ENCODE data around the gene SYDE2.
"Not testable (repeated sequence)": the region's sequence is repeated elsewhere in the genome, so short reads cannot be mapped to it uniquely, and the experiment has no call there.

The SYDE2 gene

DNA sequence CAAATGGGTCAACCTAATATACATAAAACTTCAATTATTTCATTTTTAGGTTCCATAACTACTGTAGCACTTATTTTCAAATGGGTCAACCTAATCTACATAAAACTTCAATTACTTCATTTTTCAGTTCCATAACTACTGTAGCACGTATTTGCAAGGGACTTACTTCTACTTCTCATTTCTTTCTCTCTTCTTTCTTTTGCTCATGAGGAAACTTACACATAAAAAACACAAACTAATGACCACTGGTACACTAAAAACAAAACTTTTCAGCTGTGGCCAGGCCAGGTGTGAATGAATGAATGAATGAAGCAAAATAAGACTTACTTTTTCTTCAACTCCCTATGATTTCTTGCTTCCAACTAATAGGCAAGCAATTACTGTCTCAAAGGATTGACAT lies 11.7 kb downstream of the SYDE2 start:
- Histone ChIP-seq H3K4me3 (ENCODE audit: low read depth, low read length) (no peak overlapping the region), H2AFZ (ENCODE audit: low read length, unreplicated experiment) (no peak overlapping the region), H3K27ac (ENCODE audit: low read depth, low read length) (no peak overlapping the region), H3K36me3 (ENCODE audit: insufficient read depth, low read length) (peaks cover 6% of the 10 kb centered on the region; the same call in 1 of the 2 replicates), H3K79me2 (ENCODE audit: control insufficient read depth, insufficient read depth, low read length, unreplicated experiment) (no peaks in the 10 kb centered on the region), H3K4me1 (ENCODE audit: control insufficient read depth, insufficient read depth, low read length, unreplicated experiment) (no peaks in the 10 kb centered on the region), H3K27me3 (ENCODE audit: insufficient read depth, low read length) (no peaks in the 10 kb centered on the region)

DNA sequence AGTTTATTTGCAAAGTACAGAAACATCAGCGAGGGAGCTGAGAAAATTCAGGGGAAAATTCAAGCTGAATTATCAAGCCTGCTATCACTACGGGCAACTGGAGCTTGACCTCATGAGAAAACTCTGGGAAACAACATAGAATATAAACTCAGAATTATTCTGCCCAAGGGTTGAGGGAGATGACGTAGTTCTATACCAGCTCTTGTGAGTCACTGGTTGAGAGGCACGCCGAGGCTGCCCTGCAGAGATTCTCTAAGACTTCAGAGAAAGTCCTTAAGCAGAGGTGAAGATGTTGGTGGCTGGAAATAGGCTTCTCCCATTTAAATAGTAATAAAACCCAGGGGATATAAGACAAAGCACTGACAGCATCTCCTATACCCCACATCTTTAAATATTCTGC lies 12.3 kb downstream of the SYDE2 start:
- Histone ChIP-seq H3K79me2 (ENCODE audit: control insufficient read depth, insufficient read depth, low read length, unreplicated experiment) (no peaks in the 10 kb centered on the region), H2AFZ (ENCODE audit: low read length, unreplicated experiment) (no peak overlapping the region), H3K4me1 (ENCODE audit: control insufficient read depth, insufficient read depth, low read length, unreplicated experiment) (no peaks in the 10 kb centered on the region), H3K4me3 (ENCODE audit: low read depth, low read length) (no peak overlapping the region), H3K27me3 (ENCODE audit: insufficient read depth, low read length) (no peaks in the 10 kb centered on the region), H3K36me3 (ENCODE audit: insufficient read depth, low read length) (peaks cover 6% of the 10 kb centered on the region; the same call in 1 of the 2 replicates), H3K27ac (ENCODE audit: low read depth, low read length) (no peak overlapping the region)

DNA sequence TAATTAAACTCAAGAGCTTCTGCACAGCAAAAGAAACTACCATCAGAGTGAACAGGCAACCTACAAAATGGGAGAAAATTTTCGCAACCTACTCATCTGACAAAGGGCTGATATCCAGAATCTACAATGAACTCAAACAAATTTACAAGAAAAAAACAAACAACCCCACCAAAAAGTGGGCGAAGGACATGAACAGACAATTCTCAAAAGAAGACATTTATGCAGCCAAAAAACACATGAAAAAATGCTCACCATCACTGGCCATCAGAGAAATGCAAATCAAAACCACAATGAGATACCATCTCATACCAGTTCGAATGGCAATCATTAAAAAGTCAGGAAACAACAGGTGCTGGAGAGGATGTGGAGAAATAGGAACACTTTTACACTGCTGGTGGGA lies 13.8 kb downstream of the SYDE2 start:
- not testable (repeated sequence) for H3K4me1 ChIP-seq (ENCODE audit: control insufficient read depth, insufficient read depth, low read length, unreplicated experiment); H3K4me3 ChIP-seq (ENCODE audit: low read depth, low read length); H2AFZ ChIP-seq (ENCODE audit: low read length, unreplicated experiment); H3K27me3 ChIP-seq (ENCODE audit: insufficient read depth, low read length); H3K27ac ChIP-seq (ENCODE audit: low read depth, low read length); H3K79me2 ChIP-seq (ENCODE audit: control insufficient read depth, insufficient read depth, low read length, unreplicated experiment)
- H3K36me3 ChIP-seq (ENCODE audit: insufficient read depth, low read length) = peaks cover 13% of the 10 kb centered on the region

DNA sequence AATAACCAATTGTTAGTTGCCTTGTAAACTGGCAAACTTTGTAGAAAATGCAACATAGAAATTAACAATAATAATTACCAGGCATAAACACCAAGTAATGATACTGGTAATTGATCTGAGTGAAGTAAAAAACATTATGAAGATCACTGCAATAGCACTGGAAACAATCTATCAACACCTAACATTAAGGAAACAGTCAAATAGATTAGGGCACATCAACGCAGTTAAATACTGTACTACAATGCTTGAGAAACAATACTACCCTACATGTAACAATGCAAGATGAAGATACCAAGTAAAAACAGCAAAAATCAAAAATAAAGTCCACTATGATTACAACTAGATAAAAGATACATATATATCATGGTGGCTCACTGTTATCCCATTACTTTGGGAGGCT lies 16.6 kb downstream of the SYDE2 start:
- H3K4me1 ChIP-seq (ENCODE audit: control insufficient read depth, insufficient read depth, low read length, unreplicated experiment) = peaks cover 3% of the 10 kb centered on the region
- peaks cover 7% of the 10 kb centered on the region; the same call in 1 of the 2 replicates for H3K36me3 ChIP-seq (ENCODE audit: insufficient read depth, low read length)
- H3K27me3 ChIP-seq (ENCODE audit: insufficient read depth, low read length) = no peaks in the 10 kb centered on the region
- H3K4me3 ChIP-seq (ENCODE audit: low read depth, low read length) = no peak overlapping the region
- no peak overlapping the region for H3K27ac ChIP-seq (ENCODE audit: low read depth, low read length)
- H2AFZ ChIP-seq (ENCODE audit: low read length, unreplicated experiment) = no peak overlapping the region
- H3K79me2 ChIP-seq (ENCODE audit: control insufficient read depth, insufficient read depth, low read length, unreplicated experiment) = no peaks in the 10 kb centered on the region

DNA sequence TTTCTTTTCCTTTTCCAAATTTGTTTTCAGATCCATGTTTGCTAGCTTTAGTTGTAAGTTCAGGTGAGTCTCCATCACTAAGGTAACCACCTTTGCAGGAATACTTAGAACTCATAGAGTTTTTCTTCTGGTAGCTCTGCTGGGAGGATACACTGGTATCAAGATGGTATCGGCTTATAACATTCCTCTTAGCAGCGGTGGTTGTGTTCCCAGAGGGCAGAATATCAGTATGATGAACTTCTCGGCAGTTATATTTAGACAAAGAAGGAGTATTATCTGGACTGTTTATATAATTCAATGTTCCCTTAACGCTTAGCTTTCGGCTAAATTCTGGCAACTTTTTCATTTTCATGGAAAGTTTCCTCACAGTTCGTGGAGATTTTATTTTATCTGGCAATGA lies 18.1 kb downstream of the SYDE2 start:
- Histone ChIP-seq H3K36me3 (ENCODE audit: insufficient read depth, low read length) (peaks cover 7% of the 10 kb centered on the region; the same call in 1 of the 2 replicates), H3K27me3 (ENCODE audit: insufficient read depth, low read length) (no peaks in the 10 kb centered on the region), H2AFZ (ENCODE audit: low read length, unreplicated experiment) (no peak overlapping the region), H3K4me3 (ENCODE audit: low read depth, low read length) (no peak overlapping the region), H3K27ac (ENCODE audit: low read depth, low read length) (no peak overlapping the region), H3K4me1 (ENCODE audit: control insufficient read depth, insufficient read depth, low read length, unreplicated experiment) (peaks cover 5% of the 10 kb centered on the region), H3K79me2 (ENCODE audit: control insufficient read depth, insufficient read depth, low read length, unreplicated experiment) (no peaks in the 10 kb centered on the region)

DNA sequence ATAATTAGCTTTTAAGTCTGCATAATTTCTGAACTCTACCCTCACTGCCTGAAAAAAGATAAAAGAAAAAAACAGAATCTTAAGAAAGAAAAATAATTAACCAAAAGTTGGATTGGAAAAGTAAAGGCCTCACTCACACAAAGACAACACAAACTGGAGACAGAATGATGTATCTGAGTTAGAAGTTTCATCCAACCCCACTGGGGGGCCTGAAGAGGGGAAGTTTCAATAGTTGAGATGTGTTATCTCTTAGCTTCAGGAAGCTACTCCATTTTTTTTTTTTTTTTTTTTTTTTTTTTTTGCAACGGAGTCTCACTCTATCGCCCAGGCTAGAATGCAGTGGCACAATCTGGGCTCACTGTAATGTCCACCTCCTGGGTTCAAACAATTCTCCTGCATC lies 19.9 kb downstream of the SYDE2 start:
- Histone ChIP-seq H3K27ac (ENCODE audit: low read depth, low read length) (no peak overlapping the region), H3K4me1 (ENCODE audit: control insufficient read depth, insufficient read depth, low read length, unreplicated experiment) (peaks cover 5% of the 10 kb centered on the region), H3K36me3 (ENCODE audit: insufficient read depth, low read length) (peaks cover 7% of the 10 kb centered on the region; the same call in 1 of the 2 replicates), H3K27me3 (ENCODE audit: insufficient read depth, low read length) (no peaks in the 10 kb centered on the region), H3K4me3 (ENCODE audit: low read depth, low read length) (no peak overlapping the region), H3K79me2 (ENCODE audit: control insufficient read depth, insufficient read depth, low read length, unreplicated experiment) (no peaks in the 10 kb centered on the region), H2AFZ (ENCODE audit: low read length, unreplicated experiment) (no peak overlapping the region)

DNA sequence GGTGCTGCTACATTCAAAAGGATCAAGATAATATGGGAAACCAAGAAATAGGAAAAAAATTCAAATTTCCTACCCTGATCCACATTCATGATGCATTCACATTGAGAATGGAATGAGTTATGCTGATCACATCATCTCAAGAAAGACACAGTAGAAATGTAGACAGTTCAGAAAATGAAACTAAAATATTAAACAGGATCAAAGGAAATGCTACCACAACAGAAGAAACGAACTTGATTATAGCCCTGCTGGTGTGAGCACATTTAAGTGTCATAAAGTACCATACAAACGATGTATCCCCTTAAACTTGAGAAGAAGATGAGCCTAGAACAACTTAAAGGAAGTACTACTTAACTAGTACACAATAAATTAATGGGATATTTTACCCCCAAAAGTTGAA lies 21.3 kb downstream of the SYDE2 start:
- H3K36me3 ChIP-seq (ENCODE audit: insufficient read depth, low read length) = peaks cover 7% of the 10 kb centered on the region; the same call in 1 of the 2 replicates
- H3K79me2 ChIP-seq (ENCODE audit: control insufficient read depth, insufficient read depth, low read length, unreplicated experiment) = no peaks in the 10 kb centered on the region
- H3K27me3 ChIP-seq (ENCODE audit: insufficient read depth, low read length) = no peaks in the 10 kb centered on the region
- no peak overlapping the region for H3K4me3 ChIP-seq (ENCODE audit: low read depth, low read length)
- no peak overlapping the region for H3K27ac ChIP-seq (ENCODE audit: low read depth, low read length)
- peak overlapping the region; percentile 25 for H2AFZ ChIP-seq (ENCODE audit: low read length, unreplicated experiment)
- H3K4me1 ChIP-seq (ENCODE audit: control insufficient read depth, insufficient read depth, low read length, unreplicated experiment) = peaks cover 5% of the 10 kb centered on the region

DNA sequence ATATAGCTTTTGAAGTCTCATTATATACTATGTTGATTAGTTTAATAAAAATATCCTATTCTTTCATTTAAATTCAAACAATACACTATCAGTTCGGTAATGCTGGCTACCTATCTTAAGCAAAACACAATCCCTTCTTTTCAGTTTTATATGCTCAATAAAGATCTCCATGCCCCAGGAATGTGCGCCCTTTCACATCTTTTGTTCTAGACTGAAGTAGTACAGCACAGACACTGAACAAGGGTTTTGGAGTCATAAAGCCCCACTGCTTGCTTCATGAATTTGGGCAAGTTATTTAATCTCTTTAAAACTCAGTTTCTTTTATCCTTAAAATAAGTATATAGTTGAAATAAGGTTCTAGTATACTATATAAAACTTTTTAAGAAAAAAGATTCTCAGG lies 22.4 kb downstream of the SYDE2 start:
- Histone ChIP-seq H3K4me3 (ENCODE audit: low read depth, low read length) (no peak overlapping the region), H3K27me3 (ENCODE audit: insufficient read depth, low read length) (no peaks in the 10 kb centered on the region), H3K79me2 (ENCODE audit: control insufficient read depth, insufficient read depth, low read length, unreplicated experiment) (no peaks in the 10 kb centered on the region), H3K27ac (ENCODE audit: low read depth, low read length) (no peak overlapping the region), H2AFZ (ENCODE audit: low read length, unreplicated experiment) (no peak overlapping the region), H3K36me3 (ENCODE audit: insufficient read depth, low read length) (peaks cover 7% of the 10 kb centered on the region; the same call in 1 of the 2 replicates), H3K4me1 (ENCODE audit: control insufficient read depth, insufficient read depth, low read length, unreplicated experiment) (peaks cover 5% of the 10 kb centered on the region)

DNA sequence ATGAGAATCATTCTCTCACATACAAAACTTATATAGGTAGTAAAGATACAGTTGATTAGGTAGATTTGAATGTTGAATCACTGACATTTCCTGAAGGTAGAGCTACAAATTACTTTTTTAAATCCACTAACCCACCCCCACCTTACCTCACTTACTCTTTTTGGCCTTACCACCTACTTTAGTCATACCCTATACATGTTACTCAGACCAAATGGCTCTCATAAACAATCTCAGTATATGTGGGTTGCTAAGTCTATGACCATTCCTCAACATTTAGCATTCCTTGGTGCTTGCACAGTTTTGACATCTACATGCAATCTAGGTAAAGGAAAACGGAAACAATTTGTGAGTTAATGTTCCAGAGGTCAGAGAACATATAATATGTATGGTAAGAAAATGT lies 26.3 kb downstream of the SYDE2 start:
- Histone ChIP-seq H3K4me1 (ENCODE audit: control insufficient read depth, insufficient read depth, low read length, unreplicated experiment) (peaks cover 4% of the 10 kb centered on the region), H2AFZ (ENCODE audit: low read length, unreplicated experiment) (no peak overlapping the region), H3K79me2 (ENCODE audit: control insufficient read depth, insufficient read depth, low read length, unreplicated experiment) (no peaks in the 10 kb centered on the region), H3K27ac (ENCODE audit: low read depth, low read length) (no peak overlapping the region), H3K27me3 (ENCODE audit: insufficient read depth, low read length) (no peaks in the 10 kb centered on the region), H3K36me3 (ENCODE audit: insufficient read depth, low read length) (no peaks in the 10 kb centered on the region), H3K4me3 (ENCODE audit: low read depth, low read length) (no peak overlapping the region)

DNA sequence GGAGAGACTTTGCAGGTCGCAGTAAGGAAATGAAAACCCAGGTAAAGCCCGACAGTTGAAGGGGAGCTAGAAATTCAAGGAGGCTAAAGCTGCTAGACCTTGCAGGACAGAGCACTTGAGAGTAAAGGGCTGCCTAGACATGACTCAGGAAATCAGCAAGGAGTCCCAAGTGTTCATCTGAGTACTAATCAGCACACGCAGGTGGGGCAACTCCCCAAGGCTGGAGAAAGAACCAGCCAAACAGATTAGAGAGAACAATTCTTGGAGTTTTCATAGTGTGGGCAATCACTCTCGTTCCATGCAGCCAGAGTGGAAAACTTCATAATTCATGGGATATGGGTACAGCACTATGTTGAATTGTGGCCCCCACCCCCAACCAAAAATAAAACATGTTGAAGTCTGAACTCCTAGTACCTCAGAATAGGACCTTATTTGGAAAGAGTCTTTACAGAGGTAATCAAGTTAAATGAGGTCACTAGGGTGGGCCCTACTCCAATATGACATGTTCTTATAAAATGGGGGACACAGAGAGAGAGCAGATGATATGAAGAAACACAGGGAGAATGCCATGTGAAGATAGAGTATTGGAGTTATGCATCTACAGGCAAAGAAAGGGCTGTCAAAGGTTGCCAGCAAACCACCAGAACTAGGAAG lies 28.0 kb downstream of the SYDE2 start:
- H3K4me1 ChIP-seq (ENCODE audit: control insufficient read depth, insufficient read depth, low read length, unreplicated experiment) = no peaks in the 10 kb centered on the region
- no peaks in the 10 kb centered on the region for H3K79me2 ChIP-seq (ENCODE audit: control insufficient read depth, insufficient read depth, low read length, unreplicated experiment)
- H2AFZ ChIP-seq (ENCODE audit: low read length, unreplicated experiment) = no peak overlapping the region
- no peak overlapping the region for H3K27ac ChIP-seq (ENCODE audit: low read depth, low read length)
- H3K36me3 ChIP-seq (ENCODE audit: insufficient read depth, low read length) = no peaks in the 10 kb centered on the region
- no peak overlapping the region for H3K4me3 ChIP-seq (ENCODE audit: low read depth, low read length)
- no peaks in the 10 kb centered on the region for H3K27me3 ChIP-seq (ENCODE audit: insufficient read depth, low read length)

DNA sequence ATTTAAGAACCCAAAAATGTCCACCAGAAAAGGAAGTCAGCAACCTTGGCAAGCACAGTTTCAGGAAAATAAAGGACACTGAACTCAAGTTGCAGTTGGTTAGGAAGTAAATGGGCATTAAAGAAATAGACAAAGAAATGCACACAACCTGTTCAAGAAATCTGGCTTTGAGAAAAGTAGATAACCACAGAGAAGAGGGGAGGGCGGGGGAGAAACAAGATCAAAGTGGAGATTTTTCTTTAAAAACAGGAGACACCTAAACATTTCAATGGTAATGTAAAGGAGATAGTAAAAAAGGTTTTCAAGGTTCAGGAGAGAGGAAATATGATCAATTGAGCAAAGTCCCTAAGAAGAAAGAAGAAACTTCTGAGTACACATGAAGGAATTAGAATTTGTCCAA lies 29.1 kb downstream of the SYDE2 start:
- Histone ChIP-seq H3K4me3 (ENCODE audit: low read depth, low read length) (no peak overlapping the region), H2AFZ (ENCODE audit: low read length, unreplicated experiment) (no peak overlapping the region), H3K27me3 (ENCODE audit: insufficient read depth, low read length) (no peaks in the 10 kb centered on the region), H3K27ac (ENCODE audit: low read depth, low read length) (no peak overlapping the region), H3K36me3 (ENCODE audit: insufficient read depth, low read length) (no peaks in the 10 kb centered on the region), H3K4me1 (ENCODE audit: control insufficient read depth, insufficient read depth, low read length, unreplicated experiment) (no peaks in the 10 kb centered on the region), H3K79me2 (ENCODE audit: control insufficient read depth, insufficient read depth, low read length, unreplicated experiment) (no peaks in the 10 kb centered on the region)

Measured in ACC112 (cell line).